ENCODE measurements around the gene THRB.

THRB gene

GRCh38 chr3:24299246-24299805 lies 195.3 kb downstream of the THRB start:
- Histone ChIP-seq H3K27me3 (ENCODE audit: insufficient read depth, low read length) (no peaks in the 10 kb centered on the region), H3K9me2 (ENCODE audit: low read depth, low read length) (no peaks in the 10 kb centered on the region), H3K27ac (ENCODE audit: low read depth, low read length, poor library complexity, severe bottlenecking) (no peak overlapping the region), H3K9ac (ENCODE audit: low read length) (no peak overlapping the region), H3K4me3 (ENCODE audit: low read depth, low read length, poor library complexity, severe bottlenecking) (no peak overlapping the region), H3K36me3 (ENCODE audit: insufficient read depth, low read length) (no peaks in the 10 kb centered on the region), H4K20me1 (ENCODE audit: insufficient read depth, low read length) (no peaks in the 10 kb centered on the region), H3K79me2 (ENCODE audit: insufficient read depth, low read length) (no peaks in the 10 kb centered on the region), H3K4me2 (ENCODE audit: low read length) (no peak overlapping the region), H2AFZ (ENCODE audit: low read length) (no peak overlapping the region), H3F3A (ENCODE audit: insufficient read depth, low read length) (no peaks in the 10 kb centered on the region), H3K9me3 (ENCODE audit: low read length) (no peaks in the 10 kb centered on the region), H3K4me1 (ENCODE audit: insufficient read depth, low read length, severe bottlenecking) (no peaks in the 10 kb centered on the region)
- TF ChIP-seq EZH2 (IDR thresholded peaks at IDR 0.05; ENCODE audit: borderline replicate concordance, low read length) (no peak), CTCF (IDR thresholded peaks at IDR 0.05; ENCODE audit: low read length) (no peak)

- no peaks in the 10 kb centered on the region for H3K4me1 ChIP-seq (ENCODE audit: insufficient read depth, low read length, severe bottlenecking)
- H4K20me1 ChIP-seq (ENCODE audit: insufficient read depth, low read length), result no peaks in the 10 kb centered on the region
- no peak overlapping the region for H2AFZ ChIP-seq (ENCODE audit: low read length)
- H3K4me2 ChIP-seq (ENCODE audit: low read length), result no peak overlapping the region
- H3K4me3 ChIP-seq (ENCODE audit: low read depth, low read length, poor library complexity, severe bottlenecking), result no peak overlapping the region
- no peak overlapping the region for H3K27ac ChIP-seq (ENCODE audit: low read depth, low read length, poor library complexity, severe bottlenecking)
- H3K9ac ChIP-seq (ENCODE audit: low read length), result no peak overlapping the region
- H3K79me2 ChIP-seq (ENCODE audit: insufficient read depth, low read length), result no peaks in the 10 kb centered on the region
- TF ChIP-seq CTCF (IDR thresholded peaks at IDR 0.05; ENCODE audit: low read length) (no peak), EZH2 (IDR thresholded peaks at IDR 0.05; ENCODE audit: borderline replicate concordance, low read length) (no peak)
- H3F3A ChIP-seq (ENCODE audit: insufficient read depth, low read length), result no peaks in the 10 kb centered on the region
- H3K9me3 ChIP-seq (ENCODE audit: low read length), result no peaks in the 10 kb centered on the region
- H3K9me2 ChIP-seq (ENCODE audit: low read depth, low read length), result no peaks in the 10 kb centered on the region
- H3K36me3 ChIP-seq (ENCODE audit: insufficient read depth, low read length), result no peaks in the 10 kb centered on the region
- H3K27me3 ChIP-seq (ENCODE audit: insufficient read depth, low read length), result no peaks in the 10 kb centered on the region
Measured at GRCh38 chr3:24296441-24297205, 198.0 kb downstream of the THRB start.

- no peaks in the 10 kb centered on the region for H4K20me1 ChIP-seq (ENCODE audit: insufficient read depth, low read length)
- H3K4me2 ChIP-seq (ENCODE audit: low read length), result no peak overlapping the region
- H3K27me3 ChIP-seq (ENCODE audit: insufficient read depth, low read length), result no peaks in the 10 kb centered on the region
- no peak overlapping the region for H2AFZ ChIP-seq (ENCODE audit: low read length)
- no peak overlapping the region for H3K9ac ChIP-seq (ENCODE audit: low read length)
- no peaks in the 10 kb centered on the region for H3K79me2 ChIP-seq (ENCODE audit: insufficient read depth, low read length)
- no peaks in the 10 kb centered on the region for H3K9me3 ChIP-seq (ENCODE audit: low read length)
- no peaks in the 10 kb centered on the region for H3K36me3 ChIP-seq (ENCODE audit: insufficient read depth, low read length)
- TF ChIP-seq CTCF (IDR thresholded peaks at IDR 0.05; ENCODE audit: low read length) (no peak), EZH2 (IDR thresholded peaks at IDR 0.05; ENCODE audit: borderline replicate concordance, low read length) (no peak)
- H3F3A ChIP-seq (ENCODE audit: insufficient read depth, low read length), result no peaks in the 10 kb centered on the region
- no peak overlapping the region for H3K27ac ChIP-seq (ENCODE audit: low read depth, low read length, poor library complexity, severe bottlenecking)
- no peaks in the 10 kb centered on the region for H3K9me2 ChIP-seq (ENCODE audit: low read depth, low read length)
- H3K4me1 ChIP-seq (ENCODE audit: insufficient read depth, low read length, severe bottlenecking), result no peaks in the 10 kb centered on the region
- no peak overlapping the region for H3K4me3 ChIP-seq (ENCODE audit: low read depth, low read length, poor library complexity, severe bottlenecking)
Measured at GRCh38 chr3:24294150-24294549, 200.5 kb downstream of the THRB start.
